HEK293 (cell line): ENCODE measurements around the gene PPIE.

Source experiments
- ELK4 ChIP-seq: IDR thresholded peaks from 2 replicates; pipeline ENCODE4 v1.6.1; 2011; ENCODE audit warnings: mild to moderate bottlenecking, low read depth, low read length, borderline replicate concordance
- GLI4 ChIP-seq: fragments of 450-650 bp; formaldehyde crosslinking; IDR thresholded peaks from 2 replicates; pipeline ENCODE4 v1.5.1; 2016; ENCODE audit warnings: missing biosample characterization, missing genetic modification characterization
- KLF8 ChIP-seq: fragments of 450-650 bp; formaldehyde crosslinking; IDR thresholded peaks from 2 replicates; pipeline ENCODE4 v1.5.1; 2016; ENCODE audit warnings: missing biosample characterization, missing genetic modification characterization
- OSR2 ChIP-seq: fragments of 450-650 bp; formaldehyde crosslinking; IDR thresholded peaks from 2 replicates; pipeline ENCODE4 v1.5.1; 2016; ENCODE audit warnings: missing biosample characterization, missing genetic modification characterization
- REPIN1 ChIP-seq: fragments of 450-650 bp; formaldehyde crosslinking; IDR thresholded peaks from 2 replicates; pipeline ENCODE4 v1.5.1; 2017; ENCODE audit warnings: missing biosample characterization, missing genetic modification characterization, low read depth
- SCRT1 ChIP-seq: fragments of 450-650 bp; formaldehyde crosslinking; IDR thresholded peaks from 2 replicates; pipeline ENCODE4 v1.5.1; 2016; ENCODE audit warnings: missing biosample characterization, missing genetic modification characterization, borderline replicate concordance
- YY1 ChIP-seq: fragments of 450-650 bp; formaldehyde crosslinking; IDR thresholded peaks from 2 replicates; pipeline ENCODE4 v1.5.1; 2018; ENCODE audit warnings: missing biosample characterization, missing genetic modification characterization
- ZBTB10 ChIP-seq: fragments of 450-650 bp; formaldehyde crosslinking; IDR thresholded peaks from 2 replicates; pipeline ENCODE4 v1.5.1; 2016; ENCODE audit warnings: missing biosample characterization, missing genetic modification characterization
- ZBTB44 ChIP-seq: fragments of 450-650 bp; IDR thresholded peaks from 2 replicates; pipeline ENCODE4 v1.5.1; 2018; ENCODE audit warnings: missing biosample characterization, mild to moderate bottlenecking, missing genetic modification characterization
- ZBTB48 ChIP-seq: fragments of 450-650 bp; formaldehyde crosslinking; IDR thresholded peaks from 2 replicates; pipeline ENCODE4 v1.5.1; 2016; ENCODE audit warnings: missing biosample characterization, missing genetic modification characterization
- ZNF138 ChIP-seq: fragments of 450-650 bp; formaldehyde crosslinking; IDR thresholded peaks from 2 replicates; pipeline ENCODE4 v1.5.1; 2016; ENCODE audit warnings: missing biosample characterization, missing genetic modification characterization, borderline replicate concordance
- ZNF140 ChIP-seq: fragments of 450-650 bp; formaldehyde crosslinking; IDR thresholded peaks from 2 replicates; pipeline ENCODE4 v1.5.1; 2016; ENCODE audit warnings: missing biosample characterization, missing genetic modification characterization
- ZNF148 ChIP-seq: fragments of 450-650 bp; formaldehyde crosslinking; IDR thresholded peaks from 2 replicates; pipeline ENCODE4 v1.5.0; 2017; ENCODE audit warnings: missing biosample characterization, missing genetic modification characterization, borderline replicate concordance
- ZNF280C ChIP-seq: fragments of 450-650 bp; formaldehyde crosslinking; IDR thresholded peaks from 2 replicates; pipeline ENCODE4 v1.5.1; 2016; ENCODE audit warnings: missing biosample characterization, missing genetic modification characterization
- ZNF335 ChIP-seq: fragments of 450-650 bp; formaldehyde crosslinking; conservative IDR thresholded peaks from 2 replicates; pipeline ENCODE4 v1.5.1; 2016; ENCODE audit warnings: missing biosample characterization, missing genetic modification characterization
- ZNF350 ChIP-seq: fragments of 450-650 bp; formaldehyde crosslinking; IDR thresholded peaks from 2 replicates; pipeline ENCODE4 v1.5.0; 2017; ENCODE audit warnings: missing biosample characterization, mild to moderate bottlenecking, missing genetic modification characterization
- ZNF518A ChIP-seq: fragments of 450-650 bp; formaldehyde crosslinking; conservative IDR thresholded peaks from 2 replicates; pipeline ENCODE4 v1.5.1; 2016; ENCODE audit warnings: low read depth, missing biosample characterization, missing genetic modification characterization
- ZNF529 ChIP-seq: fragments of 450-650 bp; formaldehyde crosslinking; IDR thresholded peaks from 2 replicates; pipeline ENCODE4 v1.5.1; 2017; ENCODE audit warnings: missing genetic modification characterization, missing biosample characterization; ENCODE audit not compliant: insufficient replicate concordance
- ZNF701 ChIP-seq: fragments of 450-650 bp; formaldehyde crosslinking; IDR thresholded peaks from 2 replicates; pipeline ENCODE4 v1.5.1; 2016; ENCODE audit warnings: missing biosample characterization, missing genetic modification characterization
- ZNF747 ChIP-seq: fragments of 450-650 bp; formaldehyde crosslinking; IDR thresholded peaks from 2 replicates; pipeline ENCODE4 v1.5.1; 2016; ENCODE audit warnings: missing biosample characterization, missing genetic modification characterization
- ZNF76 ChIP-seq: fragments of 450-650 bp; formaldehyde crosslinking; IDR thresholded peaks from 2 replicates; pipeline ENCODE4; 2016; ENCODE audit warnings: low read depth, missing biosample characterization, missing genetic modification characterization, borderline replicate concordance

PPIE gene

GRCh38 chr1:39738622-39739366 is at the start of gene PPIE (continued):
- TF ChIP-seq ELK4 = no peak
- no peak for TF ChIP-seq ZBTB48 (tag by site-specific recombination)
- peak; percentile 71 for TF ChIP-seq ZNF518A (tag by site-specific recombination)
- TF ChIP-seq ZNF148 = no peak
- TF ChIP-seq SCRT1 (tag by site-specific recombination) = no peak
- TF ChIP-seq ZNF76 (tag by site-specific recombination) = peak; percentile 62; the same call in 1 of the 2 replicates
- TF ChIP-seq ZNF747 = no peak
- 0 out of 2 replicates have a peak, but pooled peaks have one; percentile 31 for TF ChIP-seq KLF8
- peak; percentile 76 for TF ChIP-seq YY1 (tag by site-specific recombination)
- TF ChIP-seq ZBTB44 (tag by site-specific recombination) = no peak; the same call in 1 of the 2 replicates
- TF ChIP-seq REPIN1 (tag by site-specific recombination) = no peak
- no peak for TF ChIP-seq ZNF701
- TF ChIP-seq ZNF350 (tag by site-specific recombination) = no peak
- TF ChIP-seq GLI4 (tag by site-specific recombination) = no peak
- no peak for TF ChIP-seq ZNF529 (tag by site-specific recombination)
- TF ChIP-seq ZNF140 (tag by site-specific recombination) = no peak
- TF ChIP-seq ZNF280C (tag by site-specific recombination) = no peak
- TF ChIP-seq ZNF335 (tag by site-specific recombination) = peak; percentile 55
- TF ChIP-seq ZNF138 = no peak
- no peak for TF ChIP-seq OSR2 (tag by site-specific recombination)
- no peak for TF ChIP-seq ZBTB10 (tag by site-specific recombination)
